HS-27A (cell line): ENCODE results near the gene PNPLA1.

Experiments used
- DNase-seq: peaks from one replicate; pipeline ENCODE4 v3.0.0-alpha.2; 2012; ENCODE audit warnings: low read depth, missing footprints

Gene PNPLA1

GRCh38 chr6:36246506-36247268 lies 23.2 kb upstream of the PNPLA1 start:
- no peak for DNase-seq

- no peak for DNase-seq
Observed at GRCh38 chr6:36247693-36248092, 22.2 kb upstream of the PNPLA1 start.

- no peak for DNase-seq
Observed at GRCh38 chr6:36248980-36249379, 20.9 kb upstream of the PNPLA1 start.

GRCh38 chr6:36249536-36249935 lies 20.3 kb upstream of the PNPLA1 start:
- DNase-seq: no peak

GRCh38 chr6:36252005-36252404 lies 17.9 kb upstream of the PNPLA1 start:
- no peak for DNase-seq

- no peak for DNase-seq
Observed at GRCh38 chr6:36263390-36264000, 6.4 kb upstream of the PNPLA1 start.

- no peak for DNase-seq
Observed at GRCh38 chr6:36265744-36266143, 4.1 kb upstream of the PNPLA1 start.

GRCh38 chr6:36266913-36267644 lies 2.8 kb upstream of the PNPLA1 start:
- DNase-seq: no peak

- no peak for DNase-seq
Observed at GRCh38 chr6:36267731-36268477, 2.0 kb upstream of the PNPLA1 start.

- no peak for DNase-seq
Observed at GRCh38 chr6:36268478-36269275, 1.2 kb upstream of the PNPLA1 start.

GRCh38 chr6:36272234-36272633 lies 2.4 kb downstream of the PNPLA1 start:
- DNase-seq: no peak

- DNase-seq: no peak
Observed at GRCh38 chr6:36273067-36273466, 3.2 kb downstream of the PNPLA1 start.

GRCh38 chr6:36273802-36274514 lies 4.1 kb downstream of the PNPLA1 start:
- DNase-seq: no peak

GRCh38 chr6:36276581-36277536 lies 7.0 kb downstream of the PNPLA1 start:
- DNase-seq: no peak

GRCh38 chr6:36277946-36278470 lies 8.1 kb downstream of the PNPLA1 start:
- DNase-seq: no peak

- DNase-seq: no peak
Observed at GRCh38 chr6:36280467-36280866, 10.6 kb downstream of the PNPLA1 start.

GRCh38 chr6:36280983-36281382 lies 11.1 kb downstream of the PNPLA1 start:
- DNase-seq: no peak

GRCh38 chr6:36283608-36284007 lies 13.7 kb downstream of the PNPLA1 start:
- DNase-seq: no peak

- DNase-seq: no peak
Observed at GRCh38 chr6:36284359-36284758, 14.5 kb downstream of the PNPLA1 start.
